Liver (tissue), 9 donors: ENCODE data around the gene ARHGAP8. TPM values are rescaled to one million over a fixed set of nuclear protein-coding genes. Genes with fewer than 3 reads are reported as not detected.

ENCODE experiments used
- DNase-seq: peaks from one replicate; pipeline ENCODE4 v3.0.0-alpha.2; 2017; ENCODE audit warnings: low spot score
- H3K27ac ChIP-seq, 2 donors: one replicate each; pipeline ENCODE4 v1.7.0; 2013; ENCODE audit warnings: inconsistent platforms in 2 of 2, low read length in 2 of 2, control low read depth in 1 of 2, low read depth in 1 of 2, mild to moderate bottlenecking in 1 of 2
- H3K27me3 ChIP-seq, 4 donors: one replicate each; pipeline versions ENCODE4 v1.6.1 to v1.7.0; 2013; ENCODE audit warnings: low read length in 3 of 4, inconsistent platforms in 1 of 4, mild to moderate bottlenecking in 1 of 4, moderate library complexity in 1 of 4; ENCODE audit not compliant: control insufficient read depth in 4 of 4, insufficient read depth in 4 of 4
- H3K36me3 ChIP-seq, 4 donors: one replicate each; pipeline versions ENCODE4 v1.6.1 to v1.7.0; 2013; ENCODE audit warnings: low read length in 3 of 4, mild to moderate bottlenecking in 3 of 4, low read depth in 1 of 4, moderate library complexity in 1 of 4; ENCODE audit not compliant: control insufficient read depth in 4 of 4, insufficient read depth in 3 of 4
- H3K4me1 ChIP-seq, 4 donors: one replicate each; pipeline versions ENCODE4 v1.6.1 to v1.7.0; 2013; ENCODE audit warnings: low read length in 3 of 4, mild to moderate bottlenecking in 3 of 4, moderate library complexity in 1 of 4; ENCODE audit not compliant: control insufficient read depth in 4 of 4, insufficient read depth in 4 of 4
- H3K4me3 ChIP-seq, 3 donors: one replicate each; pipeline versions ENCODE4 v1.6.1 to v1.7.0; 2013; ENCODE audit warnings: low read length in 3 of 3, control low read depth in 1 of 3, low read depth in 1 of 3, mild to moderate bottlenecking in 1 of 3
- H3K9ac ChIP-seq, 2 donors: one replicate each; pipeline ENCODE4 v1.7.0; 2013; ENCODE audit warnings: low read length in 2 of 2, mild to moderate bottlenecking in 2 of 2, moderate library complexity in 2 of 2, control low read depth in 1 of 2, low read depth in 1 of 2
- H3K9me3 ChIP-seq, 4 donors: one replicate each; pipeline versions ENCODE4 v1.6.1 to v1.7.0; 2013; ENCODE audit warnings: low read length in 3 of 4; ENCODE audit not compliant: control insufficient read depth in 4 of 4
- CTCF ChIP-seq: fragments of 150-350 bp; IDR thresholded peaks from 2 replicates; pipeline ENCODE4 v1.5.1; 2017; ENCODE audit warnings: improper control_type of control experiment, low read depth, low read length; ENCODE audit not compliant: missing input control
- EGR1 ChIP-seq, 2 donors: IDR thresholded peaks; 2 replicates each; pipeline ENCODE4 v1.6.1; 2016 to 2018; ENCODE audit warnings: antibody characterized with exemption in 2 of 2, low read depth in 2 of 2
- FOXA1 ChIP-seq: IDR thresholded peaks from 2 replicates; pipeline ENCODE4 v1.6.1; 2016; ENCODE audit warnings: antibody characterized with exemption
- FOXA2 ChIP-seq: IDR thresholded peaks from 2 replicates; pipeline ENCODE4 v1.6.1; 2016; ENCODE audit warnings: antibody characterized with exemption
- GABPA ChIP-seq, 2 donors: IDR thresholded peaks in 1 of 2; conservative IDR thresholded peaks in 1 of 2; 2 replicates each; pipeline ENCODE4 v1.6.1; 2016; ENCODE audit warnings: antibody characterized with exemption in 2 of 2, mild to moderate bottlenecking in 1 of 2, moderate library complexity in 1 of 2
- HNF4A ChIP-seq, 2 donors: conservative IDR thresholded peaks; 2 replicates each; pipeline ENCODE4 v1.6.1; 2016; ENCODE audit warnings: antibody characterized with exemption in 2 of 2, mild to moderate bottlenecking in 2 of 2
- JUND ChIP-seq, 2 donors: IDR thresholded peaks; 2 replicates each; pipeline ENCODE4 v1.6.1; 2016; ENCODE audit warnings: antibody characterized with exemption in 2 of 2
- MAX ChIP-seq: IDR thresholded peaks from 2 replicates; pipeline ENCODE4 v1.6.1; 2016; ENCODE audit warnings: antibody characterized with exemption
- NR2F2 ChIP-seq: IDR thresholded peaks from 2 replicates; pipeline ENCODE4 v1.6.1; 2016; ENCODE audit warnings: antibody characterized with exemption
- RAD21 ChIP-seq, 2 donors: IDR thresholded peaks; 2 replicates each; pipeline ENCODE4 v1.6.1; 2016; ENCODE audit warnings: antibody characterized with exemption in 2 of 2, mild to moderate bottlenecking in 2 of 2
- REST ChIP-seq: IDR thresholded peaks from 2 replicates; pipeline ENCODE4 v1.6.1; 2016; ENCODE audit warnings: antibody characterized with exemption, mild to moderate bottlenecking
- RXRA ChIP-seq, 2 donors: IDR thresholded peaks; 2 replicates each; pipeline ENCODE4 v1.6.1; 2017 to 2018; ENCODE audit warnings: antibody characterized with exemption in 2 of 2, mild to moderate bottlenecking in 1 of 2
- SP1 ChIP-seq: IDR thresholded peaks from 2 replicates; pipeline ENCODE4 v1.6.1; 2018; ENCODE audit warnings: antibody characterized with exemption, mild to moderate bottlenecking
- TAF1 ChIP-seq: conservative IDR thresholded peaks from 2 replicates; pipeline ENCODE4 v1.6.1; 2016; ENCODE audit warnings: antibody characterized with exemption, mild to moderate bottlenecking
- YY1 ChIP-seq: IDR thresholded peaks from 2 replicates; pipeline ENCODE4 v1.6.1; 2016; ENCODE audit warnings: antibody characterized with exemption, mild to moderate bottlenecking
- WGBS: extraction: QIAGEN DNeasy Blood & Tissue Kit; methylation state at CpG from one replicate; pipeline ENCODE4 v1.1.7; 2013; 5-methylcytosine and 5-hydroxymethylcytosine counted together
- polyA plus RNA-seq, 2 donors: library from polyadenylated mRNA; stranded (reverse) in 1 of 2; unstranded in 1 of 2; fragments of 200-250 nt in 1 of 2; fragments of >200 nt in 1 of 2; fragmentation: Nextera tagmentation in 1 of 2; extraction: Ambion mirVana in 1 of 2; gene quantifications; one replicate each; pipeline versions ENCODE4 v1.2.1 to v1.2.3, GENCODE V29; 2013 to 2015
- total RNA-seq, 2 donors: library from RNA; depleted of rRNA; stranded (reverse); fragments of >200 nt; gene quantifications; one replicate each; pipeline ENCODE4 v1.2.3, GENCODE V29; 2014
- TF ChIP-seq, protein P1 (sequence below): IDR thresholded peaks from 2 replicates; pipeline ENCODE4 v1.6.1; 2016; ENCODE audit warnings: antibody characterized with exemption
- TF ChIP-seq, protein P2 (sequence below): IDR thresholded peaks from 2 replicates; pipeline ENCODE4 v1.6.1; 2016; ENCODE audit warnings: antibody characterized with exemption
- donor health status: healthy.
- donor health status: healthy.
- donor health status: healthy.
- donor health status: healthy.
- donor health status: healthy.

Gene ARHGAP8
- total and polyA plus RNA-seq, 4 donors = 0.58 to 1.8 (median 1.1) TPM

GRCh38 chr22:44760476-44760875 is 8.1 kb downstream of the ARHGAP8 start:
- H3K36me3 ChIP-seq = no peaks in the 10 kb centered on the region
- WGBS = 70% methylated on average over 5 of the region's 5 CpGs
- no peak for DNase-seq
- no peaks in the 10 kb centered on the region for H3K4me1 ChIP-seq
- no peak overlapping the region for H3K27ac ChIP-seq
- no peak overlapping the region for H3K9ac ChIP-seq
- no peaks in the 10 kb centered on the region for H3K27me3 ChIP-seq
- H3K4me3 ChIP-seq = no peak overlapping the region
- no peak for TF ChIP-seq RAD21 (IDR thresholded peaks at IDR 0.05)
- TF ChIP-seq FOXA1 = no peak
- no peak for TF ChIP-seq YY1
- TF ChIP-seq, protein P1, sequence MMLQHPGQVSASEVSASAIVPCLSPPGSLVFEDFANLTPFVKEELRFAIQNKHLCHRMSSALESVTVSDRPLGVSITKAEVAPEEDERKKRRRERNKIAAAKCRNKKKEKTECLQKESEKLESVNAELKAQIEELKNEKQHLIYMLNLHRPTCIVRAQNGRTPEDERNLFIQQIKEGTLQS = no peak
- TF ChIP-seq JUND (IDR thresholded peaks at IDR 0.05) = no peak
- TF ChIP-seq GABPA (IDR thresholded peaks at IDR 0.05 in 1 of 2, conservative IDR thresholded peaks at IDR 0.05 in 1 of 2) = no peak
- TF ChIP-seq REST = no peak
- TF ChIP-seq EGR1 (IDR thresholded peaks at IDR 0.05; ENCODE audit: low read depth in 2 of 2) = no peak
- TF ChIP-seq, protein P2, sequence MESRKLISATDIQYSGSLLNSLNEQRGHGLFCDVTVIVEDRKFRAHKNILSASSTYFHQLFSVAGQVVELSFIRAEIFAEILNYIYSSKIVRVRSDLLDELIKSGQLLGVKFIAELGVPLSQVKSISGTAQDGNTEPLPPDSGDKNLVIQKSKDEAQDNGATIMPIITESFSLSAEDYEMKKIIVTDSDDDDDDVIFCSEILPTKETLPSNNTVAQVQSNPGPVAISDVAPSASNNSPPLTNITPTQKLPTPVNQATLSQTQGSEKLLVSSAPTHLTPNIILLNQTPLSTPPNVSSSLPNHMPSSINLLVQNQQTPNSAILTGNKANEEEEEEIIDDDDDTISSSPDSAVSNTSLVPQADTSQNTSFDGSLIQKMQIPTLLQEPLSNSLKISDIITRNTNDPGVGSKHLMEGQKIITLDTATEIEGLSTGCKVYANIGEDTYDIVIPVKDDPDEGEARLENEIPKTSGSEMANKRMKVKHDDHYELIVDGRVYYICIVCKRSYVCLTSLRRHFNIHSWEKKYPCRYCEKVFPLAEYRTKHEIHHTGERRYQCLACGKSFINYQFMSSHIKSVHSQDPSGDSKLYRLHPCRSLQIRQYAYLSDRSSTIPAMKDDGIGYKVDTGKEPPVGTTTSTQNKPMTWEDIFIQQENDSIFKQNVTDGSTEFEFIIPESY = no peak
- TF ChIP-seq RXRA (IDR thresholded peaks at IDR 0.05) = no peak
- no peak for TF ChIP-seq TAF1
- TF ChIP-seq HNF4A (conservative IDR thresholded peaks at IDR 0.05) = no peak
- no peak for TF ChIP-seq SP1
- TF ChIP-seq MAX = no peak
- TF ChIP-seq FOXA2 = no peak
- no peaks in the 10 kb centered on the region for H3K9me3 ChIP-seq

DNA sequence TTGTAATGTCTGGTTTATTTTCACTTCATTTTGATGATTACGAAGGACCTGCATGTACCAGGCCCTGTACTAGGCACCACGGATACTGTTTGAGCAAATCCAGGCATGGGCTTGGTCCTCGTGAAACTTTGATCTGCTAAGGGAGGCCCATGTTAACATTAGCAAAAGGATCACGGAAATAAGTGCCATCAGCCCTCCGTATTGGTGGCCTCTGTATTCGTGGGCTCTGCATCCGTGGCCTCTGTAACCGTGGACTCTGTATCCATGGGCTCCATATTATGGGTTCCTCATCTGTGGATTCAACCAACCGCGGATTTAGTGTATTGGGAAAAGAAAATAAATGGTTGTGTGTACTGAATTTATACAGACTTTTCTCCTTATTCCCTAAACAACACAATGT is 8.7 kb downstream of the ARHGAP8 start:
- H3K36me3 ChIP-seq = no peaks in the 10 kb centered on the region

More for the DNA sequence above, 8.7 kb downstream of the ARHGAP8 start:
- WGBS = 84% methylated on average over 10 of the region's 10 CpGs
- no peak overlapping the region for H3K4me3 ChIP-seq
- no peak overlapping the region for H3K9ac ChIP-seq
- TF ChIP-seq GABPA (IDR thresholded peaks at IDR 0.05 in 1 of 2, conservative IDR thresholded peaks at IDR 0.05 in 1 of 2) (no peak), FOXA1 (no peak), FOXA2 (no peak), SP1 (no peak), HNF4A (conservative IDR thresholded peaks at IDR 0.05) (no peak), YY1 (no peak), MAX (no peak), RAD21 (IDR thresholded peaks at IDR 0.05) (no peak), NR2F2 (no peak), RXRA (IDR thresholded peaks at IDR 0.05) (no peak), CTCF (no peak), TAF1 (no peak), REST (no peak)
- TF ChIP-seq, protein P2 = no peak
- TF ChIP-seq, protein P1 = no peak
- H3K27ac ChIP-seq = no peak overlapping the region
- no peak for DNase-seq
- no peaks in the 10 kb centered on the region for H3K27me3 ChIP-seq
- no peaks in the 10 kb centered on the region for H3K9me3 ChIP-seq
- H3K4me1 ChIP-seq = no peaks in the 10 kb centered on the region
